ENCODE results near the gene ANKRD35.

The ANKRD35 gene

DNA sequence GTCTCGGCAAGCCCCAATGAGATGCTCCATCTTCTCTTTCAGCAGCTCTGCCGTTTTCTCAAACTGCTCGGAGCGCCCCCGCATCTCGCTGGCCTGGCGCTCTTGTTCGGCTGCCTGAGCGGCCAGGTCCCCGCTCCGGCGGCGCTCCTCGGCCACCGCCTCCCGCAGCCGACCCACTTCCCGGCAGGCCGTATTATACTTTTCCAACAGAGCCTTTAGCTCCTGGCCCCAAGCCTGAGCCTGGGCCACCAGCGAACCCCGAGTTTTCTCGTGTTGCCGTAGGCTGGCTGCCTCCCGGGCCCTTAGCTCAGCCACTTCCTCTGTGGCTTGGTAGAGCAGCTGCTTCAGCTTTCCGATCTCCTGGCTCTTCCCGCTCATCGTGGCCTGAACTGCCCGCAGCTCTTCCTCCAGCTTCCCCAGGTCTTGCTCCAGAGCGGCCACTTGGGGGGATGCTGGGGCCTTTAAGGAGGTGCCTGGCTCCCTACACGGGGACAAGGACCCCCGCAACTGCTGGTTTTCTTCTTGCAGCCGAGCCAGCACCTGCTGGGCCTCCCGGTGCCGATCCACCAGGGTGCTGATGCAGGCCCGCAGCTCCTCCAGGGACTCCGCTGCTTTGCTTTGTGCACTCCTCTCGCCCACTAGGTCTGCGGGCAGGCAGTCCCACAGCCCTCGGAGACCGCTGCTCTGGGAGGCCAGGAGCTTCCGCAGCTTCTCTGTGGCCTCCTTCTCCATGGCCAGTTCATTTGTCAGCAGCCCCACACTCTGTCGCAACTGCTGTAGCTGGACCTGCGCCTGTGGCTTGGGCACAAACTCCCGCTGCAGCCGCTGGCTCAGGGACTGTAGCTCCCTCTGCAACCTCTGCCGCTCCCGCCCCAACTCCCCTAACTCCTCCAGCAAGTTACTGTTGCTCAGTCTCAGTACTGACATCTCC, 13.4 kb downstream of the ANKRD35 start:
- peak overlapping the region; percentile 64 for H3K4me3 ChIP-seq
- TF ChIP-seq, protein P1, sequence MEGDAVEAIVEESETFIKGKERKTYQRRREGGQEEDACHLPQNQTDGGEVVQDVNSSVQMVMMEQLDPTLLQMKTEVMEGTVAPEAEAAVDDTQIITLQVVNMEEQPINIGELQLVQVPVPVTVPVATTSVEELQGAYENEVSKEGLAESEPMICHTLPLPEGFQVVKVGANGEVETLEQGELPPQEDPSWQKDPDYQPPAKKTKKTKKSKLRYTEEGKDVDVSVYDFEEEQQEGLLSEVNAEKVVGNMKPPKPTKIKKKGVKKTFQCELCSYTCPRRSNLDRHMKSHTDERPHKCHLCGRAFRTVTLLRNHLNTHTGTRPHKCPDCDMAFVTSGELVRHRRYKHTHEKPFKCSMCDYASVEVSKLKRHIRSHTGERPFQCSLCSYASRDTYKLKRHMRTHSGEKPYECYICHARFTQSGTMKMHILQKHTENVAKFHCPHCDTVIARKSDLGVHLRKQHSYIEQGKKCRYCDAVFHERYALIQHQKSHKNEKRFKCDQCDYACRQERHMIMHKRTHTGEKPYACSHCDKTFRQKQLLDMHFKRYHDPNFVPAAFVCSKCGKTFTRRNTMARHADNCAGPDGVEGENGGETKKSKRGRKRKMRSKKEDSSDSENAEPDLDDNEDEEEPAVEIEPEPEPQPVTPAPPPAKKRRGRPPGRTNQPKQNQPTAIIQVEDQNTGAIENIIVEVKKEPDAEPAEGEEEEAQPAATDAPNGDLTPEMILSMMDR (IDR thresholded peaks at IDR 0.05): no peak
- peak overlapping the region; percentile 63 to 76 for H3K27ac ChIP-seq
- DNase-seq (ENCODE audit: low spot score): no peak

DNA sequence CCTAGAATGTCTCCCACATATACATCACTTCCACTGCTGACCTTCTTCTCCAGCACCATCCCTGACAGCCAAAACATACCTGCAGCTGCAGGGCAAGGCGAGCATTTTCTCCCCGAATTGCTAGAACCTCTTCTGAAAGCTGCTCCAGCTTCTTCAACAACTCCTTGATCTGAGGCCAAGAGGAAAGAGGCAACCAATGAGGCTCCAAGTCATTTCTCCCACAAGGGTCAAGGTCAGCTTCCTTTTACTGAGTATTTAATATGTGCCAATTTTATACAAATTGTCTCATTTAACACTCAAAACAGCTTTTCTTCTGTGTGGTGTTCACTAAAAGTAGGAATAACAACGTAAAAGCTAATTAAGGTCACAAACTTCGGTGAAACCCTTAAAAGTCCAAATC, 17.4 kb downstream of the ANKRD35 start:
- Histone ChIP-seq H3K4me3 (no peak overlapping the region), H3K27ac (no peak overlapping the region)
- no peak for DNase-seq (ENCODE audit: low spot score)
- TF ChIP-seq, protein P1 (IDR thresholded peaks at IDR 0.05): no peak

DNA sequence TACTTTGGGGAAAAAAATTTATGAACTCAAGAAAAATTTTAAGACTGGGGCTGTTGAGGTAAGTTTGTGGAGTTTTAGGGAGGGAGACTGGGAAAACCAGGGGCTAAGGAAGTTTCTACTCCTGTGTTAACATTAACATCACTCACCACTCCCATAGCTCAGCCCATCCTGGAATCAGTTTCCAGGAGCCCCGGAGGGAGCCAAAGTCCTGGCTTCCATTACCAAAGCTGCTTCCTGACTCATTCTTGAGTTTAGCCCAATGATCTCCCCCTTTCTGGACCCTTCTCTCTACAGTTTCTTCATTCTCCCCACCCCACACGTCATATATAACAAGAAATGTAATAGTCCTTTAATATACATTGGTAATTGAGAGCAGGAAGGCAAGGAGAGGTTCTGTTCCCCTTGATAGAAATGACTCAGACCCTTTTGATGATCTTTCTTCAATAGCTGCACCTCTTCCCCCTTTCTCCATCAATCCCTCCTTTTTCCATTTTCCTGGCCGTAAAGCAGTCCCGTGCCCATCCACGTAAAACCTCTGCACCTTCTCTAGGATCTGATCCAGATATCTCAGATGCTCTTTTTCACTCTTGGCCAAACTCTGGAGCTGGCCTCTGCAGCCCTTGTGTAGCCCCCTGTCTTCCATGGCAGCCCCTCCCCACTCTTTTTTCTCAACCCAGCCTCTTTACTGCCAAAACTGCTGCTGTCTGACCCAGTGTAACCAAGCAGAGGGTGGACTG, 22.2 kb downstream of the ANKRD35 start:
- Histone ChIP-seq H3K27ac (no peak overlapping the region), H3K4me3 (no peak overlapping the region)
- TF ChIP-seq, protein P1 (IDR thresholded peaks at IDR 0.05): no peak
- no peak for DNase-seq (ENCODE audit: low spot score)

DNA sequence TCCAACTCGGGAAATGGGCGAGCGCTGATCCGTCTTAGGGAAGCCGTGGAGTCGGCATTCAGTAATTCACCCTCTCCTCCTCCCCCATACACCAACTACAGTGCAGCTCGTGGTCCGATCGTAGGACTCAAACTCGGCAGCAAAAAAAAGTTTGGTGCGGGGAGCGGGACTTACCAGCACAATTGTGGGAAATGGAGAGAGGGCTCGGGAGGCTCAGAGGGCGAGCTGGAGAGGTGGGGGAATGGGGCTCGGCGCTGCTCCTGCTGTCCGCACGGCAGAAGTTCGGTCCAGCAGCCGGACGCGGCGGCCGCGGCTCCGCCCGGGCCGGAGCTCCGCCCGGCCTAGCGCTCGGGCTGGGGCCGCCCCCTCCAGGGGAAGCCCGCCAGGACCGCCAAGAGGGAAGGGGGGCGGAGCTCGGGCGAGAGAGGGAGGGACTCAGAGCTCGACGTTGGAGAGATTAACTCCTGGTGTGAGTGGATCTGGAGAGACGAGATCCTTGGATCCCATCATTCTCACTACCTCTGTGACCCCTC, 26.1 kb downstream of the ANKRD35 start:
- peak; percentile 92 for DNase-seq (ENCODE audit: low spot score)
- TF ChIP-seq, protein P1 (IDR thresholded peaks at IDR 0.05): no peak
- Histone ChIP-seq H3K4me3 (peak overlapping the region; percentile 97), H3K27ac (peak overlapping the region; percentile 91 to 98)

DNA sequence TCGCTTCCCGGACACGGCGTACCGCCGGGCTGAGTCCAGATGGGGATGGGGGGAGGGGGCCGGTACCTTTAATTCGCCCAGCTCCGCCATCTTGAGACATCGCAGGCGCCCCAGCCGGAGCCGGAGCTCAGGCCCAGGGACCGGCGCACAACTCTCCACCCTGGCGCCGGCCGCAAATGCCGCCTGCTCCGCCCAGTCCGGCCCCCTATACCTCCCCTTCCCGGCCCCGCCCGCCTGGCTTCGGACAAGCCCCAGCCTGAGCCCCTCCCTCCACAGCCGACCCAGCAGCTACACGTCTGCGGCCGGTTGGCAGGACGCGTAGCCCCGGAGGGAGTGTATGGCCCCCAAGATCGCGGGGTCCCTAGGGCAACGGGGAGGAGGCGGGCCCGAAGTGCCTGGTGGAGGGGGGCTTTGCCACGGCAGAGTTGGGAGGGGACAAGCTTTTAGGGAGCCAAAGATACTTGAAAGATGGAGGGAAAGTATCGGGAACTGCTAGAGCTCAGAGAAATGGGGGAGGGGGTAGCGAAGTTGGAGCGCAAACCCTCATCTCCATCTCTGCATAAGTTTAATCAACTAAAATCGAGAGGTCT, 26.7 kb downstream of the ANKRD35 start, which contains the start of gene PIAS3:
TSS of gene PIAS3 (minus strand) at position 181 of the 590 bp plus-strand sequence. CDS start at position 90, 91 bp downstream.
- H3K27ac ChIP-seq: peak within 1 kb of the TSS; percentile 91 to 98
- peak within 1 kb of the TSS; percentile 97 for H3K4me3 ChIP-seq
- TF ChIP-seq, protein P1 (IDR thresholded peaks at IDR 0.05): no peak
- peak; percentile 98 for DNase-seq (ENCODE audit: low spot score)

DNA sequence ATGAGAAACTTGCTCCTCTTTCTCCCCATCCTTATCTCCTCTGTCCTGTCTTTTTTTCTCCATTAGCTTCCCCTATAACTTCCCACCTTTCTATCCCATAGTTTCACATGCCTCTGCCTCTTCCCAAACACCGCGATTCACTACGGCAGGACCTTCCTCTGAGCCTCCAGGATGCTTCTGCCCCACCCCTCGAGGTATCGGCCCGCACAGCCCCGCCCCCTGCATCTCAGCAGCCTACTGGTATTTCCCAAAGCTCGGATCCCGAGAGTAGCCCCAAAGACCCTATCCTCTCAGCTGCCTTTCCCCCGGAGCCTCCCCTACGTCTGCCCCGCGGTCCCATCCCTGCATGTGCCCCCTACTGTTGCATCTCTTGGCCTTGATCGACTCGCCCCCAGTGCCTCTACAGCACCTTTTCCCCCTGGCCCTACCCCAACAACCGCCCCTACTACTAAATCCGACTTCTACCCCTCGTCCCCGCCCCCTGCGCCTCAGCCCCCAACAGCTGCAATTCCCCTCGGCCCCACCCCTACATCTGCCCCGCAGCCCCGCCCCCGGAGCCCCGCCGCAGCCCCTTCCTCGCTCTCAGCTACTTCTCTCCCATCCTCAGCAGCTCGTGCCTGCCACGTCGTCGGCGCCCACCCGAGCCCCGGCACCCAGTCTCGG, 27.3 kb downstream of the ANKRD35 start:
- Histone ChIP-seq H3K27ac (peak overlapping the region; percentile 91 to 98), H3K4me3 (peak overlapping the region; percentile 97)
- TF ChIP-seq, protein P1 (IDR thresholded peaks at IDR 0.05): no peak
- DNase-seq (ENCODE audit: low spot score): peak; percentile 81
